ENCODE data around the gene LZTS2.

DNA sequence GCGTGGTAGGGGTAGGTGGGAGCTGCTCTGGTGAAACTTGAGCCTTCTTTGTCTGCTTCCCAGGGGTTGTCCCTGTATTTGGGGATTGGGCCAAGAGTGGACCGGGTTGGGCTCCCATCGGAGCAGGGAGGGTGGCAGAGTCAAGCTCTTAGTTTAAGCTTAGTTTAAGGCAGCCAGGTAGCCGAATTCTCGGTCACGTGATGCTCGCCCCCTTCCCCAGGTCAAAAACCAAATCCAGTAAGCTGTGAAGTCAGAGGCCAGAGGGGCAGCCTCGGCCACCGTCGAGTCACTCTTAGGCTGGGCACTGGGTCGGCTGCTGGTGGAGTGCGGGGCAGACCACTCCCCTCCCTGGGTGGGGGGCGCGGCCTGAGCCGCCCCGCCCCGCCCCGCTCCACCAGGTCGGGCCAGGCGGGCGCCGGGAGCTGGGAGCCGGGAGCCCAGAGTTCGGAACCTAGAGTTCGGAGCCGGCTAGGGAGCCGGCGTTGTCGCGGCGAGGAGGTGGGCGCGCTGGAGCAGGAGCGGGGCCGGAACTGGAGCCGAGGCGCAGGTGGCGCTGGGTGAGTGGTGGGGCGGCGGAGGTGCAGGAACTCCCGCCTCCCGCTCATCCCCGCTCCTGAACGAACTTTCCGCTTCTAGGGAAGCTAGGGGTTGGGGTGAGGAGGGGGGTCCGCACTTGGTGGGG lies 2.8 kb upstream of the LZTS2 start:
- TF ChIP-seq, protein P1, sequence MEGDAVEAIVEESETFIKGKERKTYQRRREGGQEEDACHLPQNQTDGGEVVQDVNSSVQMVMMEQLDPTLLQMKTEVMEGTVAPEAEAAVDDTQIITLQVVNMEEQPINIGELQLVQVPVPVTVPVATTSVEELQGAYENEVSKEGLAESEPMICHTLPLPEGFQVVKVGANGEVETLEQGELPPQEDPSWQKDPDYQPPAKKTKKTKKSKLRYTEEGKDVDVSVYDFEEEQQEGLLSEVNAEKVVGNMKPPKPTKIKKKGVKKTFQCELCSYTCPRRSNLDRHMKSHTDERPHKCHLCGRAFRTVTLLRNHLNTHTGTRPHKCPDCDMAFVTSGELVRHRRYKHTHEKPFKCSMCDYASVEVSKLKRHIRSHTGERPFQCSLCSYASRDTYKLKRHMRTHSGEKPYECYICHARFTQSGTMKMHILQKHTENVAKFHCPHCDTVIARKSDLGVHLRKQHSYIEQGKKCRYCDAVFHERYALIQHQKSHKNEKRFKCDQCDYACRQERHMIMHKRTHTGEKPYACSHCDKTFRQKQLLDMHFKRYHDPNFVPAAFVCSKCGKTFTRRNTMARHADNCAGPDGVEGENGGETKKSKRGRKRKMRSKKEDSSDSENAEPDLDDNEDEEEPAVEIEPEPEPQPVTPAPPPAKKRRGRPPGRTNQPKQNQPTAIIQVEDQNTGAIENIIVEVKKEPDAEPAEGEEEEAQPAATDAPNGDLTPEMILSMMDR (IDR thresholded peaks at IDR 0.05): no peak
- TF ChIP-seq, protein P2, sequence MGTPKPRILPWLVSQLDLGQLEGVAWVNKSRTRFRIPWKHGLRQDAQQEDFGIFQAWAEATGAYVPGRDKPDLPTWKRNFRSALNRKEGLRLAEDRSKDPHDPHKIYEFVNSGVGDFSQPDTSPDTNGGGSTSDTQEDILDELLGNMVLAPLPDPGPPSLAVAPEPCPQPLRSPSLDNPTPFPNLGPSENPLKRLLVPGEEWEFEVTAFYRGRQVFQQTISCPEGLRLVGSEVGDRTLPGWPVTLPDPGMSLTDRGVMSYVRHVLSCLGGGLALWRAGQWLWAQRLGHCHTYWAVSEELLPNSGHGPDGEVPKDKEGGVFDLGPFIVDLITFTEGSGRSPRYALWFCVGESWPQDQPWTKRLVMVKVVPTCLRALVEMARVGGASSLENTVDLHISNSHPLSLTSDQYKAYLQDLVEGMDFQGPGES (IDR thresholded peaks at IDR 0.05; ENCODE audit: low read depth, low read length): no peak
- TF ChIP-seq, protein P3, sequence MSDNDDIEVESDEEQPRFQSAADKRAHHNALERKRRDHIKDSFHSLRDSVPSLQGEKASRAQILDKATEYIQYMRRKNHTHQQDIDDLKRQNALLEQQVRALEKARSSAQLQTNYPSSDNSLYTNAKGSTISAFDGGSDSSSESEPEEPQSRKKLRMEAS (IDR thresholded peaks at IDR 0.05; ENCODE audit: low read depth): 0 out of 2 replicates have a peak, but pooled peaks have one; percentile 52
- TF ChIP-seq SMC3 (IDR thresholded peaks at IDR 0.05; ENCODE audit: low read depth, low read length) (no peak), EP300 (IDR thresholded peaks at IDR 0.05; ENCODE audit: borderline replicate concordance in 1 of 2, low read depth in 1 of 2, low read length in 1 of 2) (no peak), RXRA (IDR thresholded peaks at IDR 0.05; ENCODE audit: borderline replicate concordance, low read depth) (no peak), POLR2AphosphoS5 (IDR thresholded peaks at IDR 0.05; ENCODE audit: low read depth, low read length) (0 out of 2 replicates have a peak, but pooled peaks have one; percentile 37), NFIC (IDR thresholded peaks at IDR 0.05; ENCODE audit: borderline replicate concordance) (no peak), RFX5 (IDR thresholded peaks at IDR 0.05; ENCODE audit: low read length) (no peak), RCOR1 (IDR thresholded peaks at IDR 0.05; ENCODE audit: low read length) (no peak), YY1 (IDR thresholded peaks at IDR 0.05; ENCODE audit: low read depth) (no peak), RAD21 (IDR thresholded peaks at IDR 0.05; ENCODE audit: low read length) (no peak), MXI1 (IDR thresholded peaks at IDR 0.05; ENCODE audit: low read depth, low read length) (no peak)
- TF ChIP-seq, protein P4, sequence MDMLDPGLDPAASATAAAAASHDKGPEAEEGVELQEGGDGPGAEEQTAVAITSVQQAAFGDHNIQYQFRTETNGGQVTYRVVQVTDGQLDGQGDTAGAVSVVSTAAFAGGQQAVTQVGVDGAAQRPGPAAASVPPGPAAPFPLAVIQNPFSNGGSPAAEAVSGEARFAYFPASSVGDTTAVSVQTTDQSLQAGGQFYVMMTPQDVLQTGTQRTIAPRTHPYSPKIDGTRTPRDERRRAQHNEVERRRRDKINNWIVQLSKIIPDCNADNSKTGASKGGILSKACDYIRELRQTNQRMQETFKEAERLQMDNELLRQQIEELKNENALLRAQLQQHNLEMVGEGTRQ (IDR thresholded peaks at IDR 0.05; ENCODE audit: borderline replicate concordance, low read depth, low read length): no peak

Measured in SK-N-SH (cell line).